GM12878 (cell line): ENCODE measurements around the gene RAD21L1. TPM values are rescaled to one million over a fixed set of nuclear protein-coding genes. Genes with fewer than 3 reads are reported as not detected.

Experiments used
- ATAC-seq: fragments of 200-7000 bp; cut with Tn5 transposase; 3 replicates; pipeline ENCODE4 v1.9.1; 2020; ENCODE audit warnings: mild to moderate bottlenecking, moderate library complexity
- BruUV-seq: library from RNA; stranded (reverse); fragments of 400-500 nt; replicated peaks from 2 replicates; lab custom pipeline; 2021; lab: Mats Ljungman, UMichigan
- CTCF ChIA-PET: fragments of 300-600 bp; sonication (Branson Sonifier 250); formaldehyde crosslinking; extraction: SDS; loops from one replicate; lab custom pipeline; 2021; ENCODE audit warnings: inconsistent platforms; lab: Yijun Ruan, JAX
- POLR2A ChIA-PET: fragments of 350-600 bp; formaldehyde crosslinking; extraction: SDS; loops from one replicate; lab custom pipeline; 2021; ENCODE audit warnings: inconsistent platforms; lab: Charles Lee
- RAD21 ChIA-PET: fragments of 300-600 bp; sonication (Branson Sonifier 250); formaldehyde crosslinking; loops from one replicate; lab custom pipeline; 2023; ENCODE audit warnings: antibody characterized with exemption; ENCODE audit not compliant: unreplicated experiment; lab: Charles Lee
- SMC1A ChIA-PET: fragments of 300-600 bp; sonication (Branson Sonifier 250); formaldehyde crosslinking; loops from one replicate; lab custom pipeline; 2023; ENCODE audit not compliant: unreplicated experiment, uncharacterized antibody; lab: Charles Lee
- DNase-seq: peaks from one replicate; pipeline ENCODE4 v3.0.0-alpha.2; 2011; ENCODE audit warnings: low read depth, low spot score
- FAIRE-seq: peaks from 3 replicates; lab custom pipeline; 2011; peaks lifted over from hg19 to GRCh38; lab: Jason Lieb, UNC
- H2AFZ ChIP-seq: 2 replicates; pipeline ENCODE4 v1.6.0; 2011; ENCODE audit warnings: low read depth, low read length, control low read depth; ENCODE audit not compliant: control insufficient read depth
- H3K27ac ChIP-seq: 2 replicates; pipeline ENCODE4 v1.5.1; 2011; ENCODE audit warnings: control low read depth; ENCODE audit not compliant: control insufficient read depth, insufficient read depth
- H3K27me3 ChIP-seq, 2 experiments: replicated peaks in 1 of 2; 2 replicates each; pipeline versions ENCODE4 v1.6.0 to v1.6.1; 2011; ENCODE audit warnings: low read length in 1 of 2; ENCODE audit not compliant: control insufficient read depth in 2 of 2, insufficient read depth in 2 of 2
- H3K36me3 ChIP-seq, 2 experiments: 2 replicates each; pipeline ENCODE4 v1.5.1; 2011; ENCODE audit warnings: low read length in 1 of 2; ENCODE audit not compliant: control insufficient read depth in 2 of 2, insufficient read depth in 2 of 2
- H3K4me1 ChIP-seq: 2 replicates; pipeline ENCODE4 v1.6.1; 2011; ENCODE audit warnings: mild to moderate bottlenecking, low read length, moderate library complexity, mixed read lengths; ENCODE audit not compliant: control insufficient read depth, insufficient read depth
- H3K4me2 ChIP-seq: 2 replicates; pipeline ENCODE4 v1.6.0; 2011; ENCODE audit warnings: control low read depth; ENCODE audit not compliant: control insufficient read depth, insufficient read depth
- H3K4me3 ChIP-seq: fragments of 200-600 bp; sonication (generic); 2 replicates; pipeline ENCODE4 v1.5.1; 2016
- H3K79me2 ChIP-seq: 2 replicates; pipeline ENCODE4 v1.6.0; 2011; ENCODE audit warnings: low read length; ENCODE audit not compliant: control insufficient read depth, insufficient read depth
- H3K9ac ChIP-seq: 2 replicates; pipeline ENCODE4 v1.8.0; 2011; ENCODE audit warnings: low read length, control low read depth, mixed read lengths; ENCODE audit not compliant: control insufficient read depth, insufficient read depth
- H3K9me3 ChIP-seq: replicated peaks from 3 replicates; pipeline ENCODE4 v1.5.1; 2011; ENCODE audit warnings: mild to moderate bottlenecking, low read length; ENCODE audit not compliant: control insufficient read depth, insufficient read depth
- H4K20me1 ChIP-seq: 2 replicates; pipeline ENCODE4 v1.6.0; 2011; ENCODE audit not compliant: control insufficient read depth, insufficient read depth
- EGR1 ChIP-seq, 2 experiments: IDR thresholded peaks; 1 replicate in 1 of 2; 2 replicates in 1 of 2; pipeline ENCODE4 v1.6.1; 2011 to 2012; ENCODE audit warnings: low read depth in 2 of 2, low read length in 2 of 2, borderline replicate concordance in 1 of 2, mild to moderate bottlenecking in 1 of 2, moderate library complexity in 1 of 2
- FOXM1 ChIP-seq: IDR thresholded peaks from 2 replicates; pipeline ENCODE4 v1.6.1; 2012; ENCODE audit warnings: low read depth, mild to moderate bottlenecking, inconsistent platforms, low read length, moderate library complexity
- NFIC ChIP-seq: IDR thresholded peaks from 2 replicates; pipeline ENCODE4 v1.6.1; 2012; ENCODE audit warnings: low read depth, mild to moderate bottlenecking, inconsistent platforms, low read length, moderate library complexity
- SMARCA5 ChIP-seq: fragments of 450-650 bp; IDR thresholded peaks from 2 replicates; pipeline ENCODE4 v1.6.1; 2017; ENCODE audit warnings: mild to moderate bottlenecking
- WGBS: methylation state at CpG from one replicate; pipeline ENCODE4 v1.1.6; 2016; ENCODE audit warnings: low lambda C conversion rate; ENCODE audit not compliant: insufficient replicate concordance, insufficient coverage; ENCODE audit errors: missing lambda C conversion rate; 5-methylcytosine and 5-hydroxymethylcytosine counted together
- in situ Hi-C: fragments of 300-500 bp; cut with MboI; formaldehyde crosslinking; loops from 9 replicates; pipeline ENCODE4 v1.14.3; 2018; ENCODE audit warnings: mixed read lengths
- intact Hi-C: fragments of 100-400 bp; cut with micrococcal nuclease; formaldehyde crosslinking; loops from one replicate; pipeline ENCODE4 v1.14.2; 2022; ENCODE audit not compliant: unreplicated experiment
- polyA plus RNA-seq, 11 experiments: library from polyadenylated mRNA; depleted of rRNA in 4 of 11; unstranded in 6 of 11; stranded (reverse) in 5 of 11; fragments of >200 nt; fragmentation: Nextera tagmentation in 4 of 11; fragmentation: Illumina TruSeq in 1 of 11; extraction: Ambion mirVana in 4 of 11; extraction: Trizol in 1 of 11; gene quantifications; 1 replicate in 1 of 11; 2 replicates in 10 of 11; pipeline versions ENCODE4 v1.2.1 to v1.2.3, GENCODE V29; 2011 to 2016; ENCODE audit warnings: inconsistent platforms in 2 of 11, missing spikeins in 2 of 11, low read depth in 1 of 11
- total RNA-seq, 4 experiments: library from RNA; depleted of rRNA in 3 of 4; stranded (reverse); fragments of >200 nt in 3 of 4; fragmentation: Illumina TruSeq in 1 of 4; extraction: Trizol in 1 of 4; gene quantifications; 2 replicates each; pipeline versions ENCODE4 v1.2.1 to v1.2.3, GENCODE V29; 2013 to 2021
- TF ChIP-seq, protein P1 (sequence below): fragments of 450-650 bp; IDR thresholded peaks from 2 replicates; pipeline ENCODE4 v1.6.1; 2017; ENCODE audit warnings: mild to moderate bottlenecking, low read depth, inconsistent platforms; ENCODE audit not compliant: poor library complexity, severe bottlenecking

The RAD21L1 gene
- total and polyA plus RNA-seq, 10 of the 15 experiments (the other 5 are each of a cell fraction or from before 2014, with no cell fraction given) = not detected

- intact Hi-C loops (no loop called here), in situ Hi-C loops (no loop called here)
- SMC1A ChIA-PET = interaction anchor here (2.0 kb wide), 1 partner anchor 15 kb away, joined by 6 read pairs; no protein-coding TSS in a partner anchor
Measured at GRCh38 chr20:1264727-1265126, 38.9 kb downstream of the RAD21L1 start.

More at GRCh38 chr20:1264727-1265126, 38.9 kb downstream of the RAD21L1 start:
- H3K9me3 ChIP-seq = peaks cover 3% of the 10 kb centered on the region; the same call in 1 of the 3 replicates
- H3K27me3 ChIP-seq = peaks cover 3 to 10% of the 10 kb centered on the region in 2 experiments
- TF ChIP-seq FOXM1 (no peak), NFIC (no peak), EGR1 (IDR thresholded peaks at IDR 0.05; ENCODE audit: borderline replicate concordance in 1 of 2, low read depth in 2 of 2, low read length in 2 of 2) (no peak), SMARCA5 (no peak)
- TF ChIP-seq, protein P1, sequence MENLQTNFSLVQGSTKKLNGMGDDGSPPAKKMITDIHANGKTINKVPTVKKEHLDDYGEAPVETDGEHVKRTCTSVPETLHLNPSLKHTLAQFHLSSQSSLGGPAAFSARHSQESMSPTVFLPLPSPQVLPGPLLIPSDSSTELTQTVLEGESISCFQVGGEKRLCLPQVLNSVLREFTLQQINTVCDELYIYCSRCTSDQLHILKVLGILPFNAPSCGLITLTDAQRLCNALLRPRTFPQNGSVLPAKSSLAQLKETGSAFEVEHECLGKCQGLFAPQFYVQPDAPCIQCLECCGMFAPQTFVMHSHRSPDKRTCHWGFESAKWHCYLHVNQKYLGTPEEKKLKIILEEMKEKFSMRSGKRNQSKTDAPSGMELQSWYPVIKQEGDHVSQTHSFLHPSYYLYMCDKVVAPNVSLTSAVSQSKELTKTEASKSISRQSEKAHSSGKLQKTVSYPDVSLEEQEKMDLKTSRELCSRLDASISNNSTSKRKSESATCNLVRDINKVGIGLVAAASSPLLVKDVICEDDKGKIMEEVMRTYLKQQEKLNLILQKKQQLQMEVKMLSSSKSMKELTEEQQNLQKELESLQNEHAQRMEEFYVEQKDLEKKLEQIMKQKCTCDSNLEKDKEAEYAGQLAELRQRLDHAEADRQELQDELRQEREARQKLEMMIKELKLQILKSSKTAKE = no peak
- H3K79me2 ChIP-seq = no peaks in the 10 kb centered on the region
- BruUV-seq = no TSS peak
- WGBS = 98% methylated on average over 2 of the region's 2 CpGs
- no peak for FAIRE-seq
- no peak for DNase-seq
- H3K4me2 ChIP-seq = no peak overlapping the region
- H3K9ac ChIP-seq = no peak overlapping the region
- no peaks in the 10 kb centered on the region for H3K4me1 ChIP-seq
- POLR2A ChIA-PET = no interaction called here
- no peak overlapping the region for H3K27ac ChIP-seq
- no peak overlapping the region for H3K4me3 ChIP-seq
- H4K20me1 ChIP-seq = no peaks in the 10 kb centered on the region
- RAD21 ChIA-PET = no interaction called here
- no peak for ATAC-seq
- H2AFZ ChIP-seq = no peak overlapping the region
- no peaks in the 10 kb centered on the region for H3K36me3 ChIP-seq
- CTCF ChIA-PET = no interaction called here
